HFFc6 (cell line): ENCODE results near the gene RPL32. TPM values are rescaled to one million over a fixed set of nuclear protein-coding genes. Genes with fewer than 3 reads are reported as not detected.

Experiments used
- DNase-seq: peaks from one replicate; pipeline ENCODE4 v3.0.0-alpha.2; 2018
- H3K27ac Mint-ChIP-seq: 2 replicates; pipeline ENCODE4 v1.8.0; 2020; ENCODE audit warnings: mild to moderate bottlenecking, mixed read lengths
- H3K27me3 Mint-ChIP-seq: 2 replicates; pipeline ENCODE4 v1.8.0; 2021; ENCODE audit warnings: mild to moderate bottlenecking, moderate library complexity, mixed read lengths; ENCODE audit not compliant: insufficient read depth
- H3K36me3 Mint-ChIP-seq: 2 replicates; pipeline ENCODE4 v1.8.0; 2021; ENCODE audit warnings: low read depth, mixed read lengths
- H3K4me1 Mint-ChIP-seq: 2 replicates; pipeline ENCODE4 v1.8.0; 2020; ENCODE audit warnings: low read depth, mixed read lengths
- H3K4me3 Mint-ChIP-seq: 2 replicates; pipeline ENCODE4 v1.8.0; 2020; ENCODE audit warnings: mild to moderate bottlenecking, moderate library complexity, mixed read lengths
- H3K9me3 Mint-ChIP-seq: 2 replicates; pipeline ENCODE4 v1.8.0; 2020; ENCODE audit warnings: mild to moderate bottlenecking, mixed read lengths
- CTCF ChIP-seq: fragments of 200-600 bp; sonication (generic); IDR thresholded peaks from 2 replicates; pipeline ENCODE4 v1.5.0; 2021; ENCODE audit warnings: antibody characterized with exemption, mild to moderate bottlenecking
- total RNA-seq, 6 experiments: library from RNA; stranded (reverse); fragmentation: NEBNext Ultra II Directional; extraction: Animal tissue kit (Norgen Biotek cat#: 25700); gene quantifications; 2 replicates in 1 of 6; 3 replicates in 5 of 6; pipeline ENCODE4 v1.2.3, GENCODE V29; 2021

RPL32 gene
- total RNA-seq, 6 experiments from 2014 or later = 1,490 to 1,730 (median 1,677) TPM

DNA sequence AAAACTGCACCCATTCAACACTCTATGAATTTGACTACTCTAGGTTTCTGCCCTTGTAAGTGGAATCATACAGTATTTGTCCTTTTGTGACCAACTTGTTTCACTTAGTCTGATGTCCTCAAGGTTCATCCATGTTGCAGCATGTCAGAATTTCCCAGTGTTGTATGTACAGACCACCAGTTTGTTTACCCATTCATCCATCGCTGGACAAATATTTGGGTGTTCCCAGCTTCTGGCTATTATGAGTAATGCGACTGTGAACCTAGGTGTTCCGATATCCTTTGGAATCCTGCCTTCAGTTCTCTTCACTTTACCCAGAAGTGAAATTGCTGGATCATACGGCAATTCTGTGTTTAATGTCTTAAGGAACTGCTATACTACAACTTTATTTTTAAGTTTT is 12.6 kb downstream of the RPL32 start:
- no peak for DNase-seq
- Mint-ChIP-seq H3K4me1 (peaks cover 11% of the 10 kb centered on the region; the same call in 1 of the 2 replicates), H3K4me3 (no peak overlapping the region), H3K36me3 (peaks cover 15% of the 10 kb centered on the region), H3K9me3 (no peaks in the 10 kb centered on the region), H3K27me3 (peaks cover 11% of the 10 kb centered on the region), H3K27ac (no peak overlapping the region)
- no peak for TF ChIP-seq CTCF

DNA sequence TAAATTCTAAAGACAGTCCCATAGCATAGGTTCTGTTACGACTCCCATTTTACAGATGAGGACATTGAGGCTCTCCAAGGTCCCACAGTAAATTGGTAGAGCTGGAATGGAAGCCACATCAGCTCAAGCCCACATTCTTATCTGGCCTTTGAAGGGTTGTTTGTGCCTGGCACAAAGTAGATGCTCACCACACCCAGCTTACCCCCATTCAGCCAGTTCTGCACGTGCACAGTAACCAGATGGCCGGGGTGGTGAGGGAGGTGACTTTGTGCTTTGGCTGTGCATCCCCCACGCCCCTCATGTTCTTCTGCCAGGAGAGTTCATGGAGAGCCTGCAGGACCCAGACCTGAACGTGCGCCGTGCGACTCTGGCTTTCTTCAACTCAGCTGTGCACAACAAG is 16.2 kb downstream of the RPL32 start:
- Mint-ChIP-seq H3K9me3 (no peaks in the 10 kb centered on the region), H3K4me3 (no peak overlapping the region), H3K27me3 (peaks cover 2% of the 10 kb centered on the region), H3K36me3 (peaks cover 5% of the 10 kb centered on the region; the same call in 1 of the 2 replicates), H3K4me1 (peaks cover 5% of the 10 kb centered on the region; the same call in 1 of the 2 replicates), H3K27ac (no peak overlapping the region)
- no peak for TF ChIP-seq CTCF
- no peak for DNase-seq

GRCh38 chr3:12824299-12824698 is 17.1 kb downstream of the RPL32 start:
- H3K27me3 Mint-ChIP-seq = peaks cover 5% of the 10 kb centered on the region
- no peak for TF ChIP-seq CTCF
- no peaks in the 10 kb centered on the region for H3K9me3 Mint-ChIP-seq
- H3K36me3 Mint-ChIP-seq = peaks cover 5% of the 10 kb centered on the region; the same call in 1 of the 2 replicates
- no peak for DNase-seq
- no peak overlapping the region for H3K4me3 Mint-ChIP-seq
- no peaks in the 10 kb centered on the region for H3K4me1 Mint-ChIP-seq
- H3K27ac Mint-ChIP-seq = no peak overlapping the region

DNA sequence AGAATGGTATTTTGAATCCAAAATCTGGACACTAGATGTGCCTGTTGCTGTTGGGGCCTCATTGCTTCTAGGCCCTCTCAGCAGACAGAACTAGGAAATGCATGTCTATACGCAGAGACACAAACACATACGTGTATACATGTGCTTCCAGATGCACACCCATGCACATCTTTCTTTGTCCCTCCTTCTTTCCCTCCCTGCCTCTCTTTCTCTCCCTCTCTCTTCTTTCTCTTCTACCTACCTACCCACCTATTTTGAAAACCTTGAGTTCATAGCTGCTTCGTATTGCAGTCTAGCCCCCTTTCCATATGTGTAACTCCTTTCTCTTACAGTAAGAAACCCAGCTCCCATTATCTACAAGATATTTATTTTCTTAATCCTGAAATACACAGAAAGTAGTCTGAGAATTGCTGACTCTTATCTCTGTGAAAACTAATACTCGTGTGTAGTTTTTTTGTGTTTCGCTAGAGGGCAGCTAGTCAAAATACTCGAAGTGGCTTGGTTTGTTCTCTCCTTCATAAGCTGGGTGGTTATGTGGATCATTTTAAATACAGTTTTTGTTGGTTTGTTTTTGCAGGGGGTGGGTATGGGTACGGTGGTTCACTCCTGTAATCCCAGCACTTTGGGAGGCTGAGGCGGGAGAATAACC is 18.5 kb downstream of the RPL32 start:
- Mint-ChIP-seq H3K36me3 (no peaks in the 10 kb centered on the region), H3K4me1 (no peaks in the 10 kb centered on the region), H3K4me3 (no peak overlapping the region), H3K27me3 (peaks cover 5% of the 10 kb centered on the region), H3K27ac (no peak overlapping the region), H3K9me3 (no peaks in the 10 kb centered on the region)
- DNase-seq = peak; percentile 30
- TF ChIP-seq CTCF = peak; percentile 55

- H3K27me3 Mint-ChIP-seq = peaks cover 3% of the 10 kb centered on the region; the same call in 1 of the 2 replicates
- DNase-seq = no peak
- no peak overlapping the region for H3K4me3 Mint-ChIP-seq
- TF ChIP-seq CTCF = no peak
- H3K27ac Mint-ChIP-seq = no peak overlapping the region
- no peaks in the 10 kb centered on the region for H3K36me3 Mint-ChIP-seq
- H3K4me1 Mint-ChIP-seq = no peaks in the 10 kb centered on the region
- no peaks in the 10 kb centered on the region for H3K9me3 Mint-ChIP-seq
Measured at GRCh38 chr3:12818773-12819172, 22.6 kb downstream of the RPL32 start.
